Erythroblast (primary cell): ENCODE results near the gene EHBP1.

Experiments
- GATA1 ChIP-seq: IDR thresholded peaks from 2 replicates; pipeline ENCODE4 v1.6.1; 2011; ENCODE audit warnings: low read depth, mild to moderate bottlenecking, control low read depth, low read length, moderate library complexity
- POLR2A ChIP-seq: IDR thresholded peaks from 2 replicates; pipeline ENCODE4 v1.6.1; 2011; ENCODE audit warnings: mild to moderate bottlenecking, low read length

- TF ChIP-seq POLR2A, result no peak
- no peak for TF ChIP-seq GATA1
Observed at GRCh38 chr2:62991605-62992004, 286.1 kb downstream of the EHBP1 start.
